Activated naive CD8-positive, alpha-beta T cell treated with anti-CD3 and anti-CD28 coated beads, Interleukin-2, amount 50 U/mL, for 16 hours (primary cell): Measurements from ENCODE around the gene ABAT.

Experiments used
- DNase-seq: peaks from one replicate; pipeline ENCODE4 v3.0.0-alpha.2; 2020; ENCODE audit warnings: low read depth, low spot score

The ABAT gene

GRCh38 chr16:8818504-8819270, 144.3 kb downstream of the ABAT start:
- no peak for DNase-seq

- no peak for DNase-seq
Measured at GRCh38 chr16:8819411-8820034, 145.1 kb downstream of the ABAT start.

GRCh38 chr16:8822403-8822802, 148.0 kb downstream of the ABAT start:
- no peak for DNase-seq

- DNase-seq, result no peak
Measured at GRCh38 chr16:8826278-8826879, 152.0 kb downstream of the ABAT start.

GRCh38 chr16:8828541-8829165, 154.2 kb downstream of the ABAT start:
- no peak for DNase-seq

GRCh38 chr16:8831450-8831849, 157.0 kb downstream of the ABAT start:
- no peak for DNase-seq

- DNase-seq, result no peak
Measured at GRCh38 chr16:8831871-8832716, 157.7 kb downstream of the ABAT start.

- DNase-seq, result no peak
Measured at GRCh38 chr16:8832717-8833105, 158.3 kb downstream of the ABAT start.
